Measurements from ENCODE around the gene ANXA5. TPM values are rescaled to one million over a fixed set of nuclear protein-coding genes. Genes with fewer than 3 reads are reported as not detected.

ANXA5 gene
- total RNA-seq, 1 experiment from 2014 or later: 781 TPM

GRCh38 chr4:121720109-121720508 is 23.3 kb upstream of the ANXA5 start:
- H3K4me3 ChIP-seq: no peak overlapping the region
- H3K36me3 ChIP-seq: no peaks in the 10 kb centered on the region
- DNase-seq: no peak
- H3K27me3 ChIP-seq: no peaks in the 10 kb centered on the region
- H3K9me3 ChIP-seq: no peaks in the 10 kb centered on the region

- no peak for DNase-seq
- Histone ChIP-seq H3K4me3 (no peak overlapping the region), H3K36me3 (no peaks in the 10 kb centered on the region), H3K9me3 (no peaks in the 10 kb centered on the region), H3K27me3 (no peaks in the 10 kb centered on the region)
Observed at GRCh38 chr4:121717680-121718237, 21.0 kb upstream of the ANXA5 start.

- H3K9me3 ChIP-seq: no peaks in the 10 kb centered on the region
- DNase-seq: no peak
Observed at GRCh38 chr4:121714548-121714947, 17.8 kb upstream of the ANXA5 start.

GRCh38 chr4:121712783-121713182 is 16.0 kb upstream of the ANXA5 start:
- Histone ChIP-seq H3K36me3 (no peaks in the 10 kb centered on the region), H3K4me3 (no peak overlapping the region), H3K27me3 (no peaks in the 10 kb centered on the region), H3K9me3 (no peaks in the 10 kb centered on the region)
- DNase-seq: no peak

More at GRCh38 chr4:121714548-121714947, 17.8 kb upstream of the ANXA5 start:
- Histone ChIP-seq H3K4me3 (no peak overlapping the region), H3K27me3 (no peaks in the 10 kb centered on the region), H3K36me3 (no peaks in the 10 kb centered on the region)

- Histone ChIP-seq H3K4me3 (no peak overlapping the region), H3K36me3 (no peaks in the 10 kb centered on the region), H3K9me3 (no peaks in the 10 kb centered on the region), H3K27me3 (no peaks in the 10 kb centered on the region)
- no peak for DNase-seq
Observed at GRCh38 chr4:121712001-121712651, 15.3 kb upstream of the ANXA5 start.

GRCh38 chr4:121711263-121712000 is 14.7 kb upstream of the ANXA5 start:
- H3K36me3 ChIP-seq: no peaks in the 10 kb centered on the region
- H3K27me3 ChIP-seq: no peaks in the 10 kb centered on the region
- no peaks in the 10 kb centered on the region for H3K9me3 ChIP-seq
- H3K4me3 ChIP-seq: peak overlapping the region; percentile 21
- peak; percentile 99 for DNase-seq

GRCh38 chr4:121709766-121710405 is 13.1 kb upstream of the ANXA5 start:
- no peaks in the 10 kb centered on the region for H3K36me3 ChIP-seq
- no peaks in the 10 kb centered on the region for H3K27me3 ChIP-seq
- H3K4me3 ChIP-seq: no peak overlapping the region
- DNase-seq: no peak
- H3K9me3 ChIP-seq: no peaks in the 10 kb centered on the region

GRCh38 chr4:121707344-121707743 is 10.6 kb upstream of the ANXA5 start:
- H3K36me3 ChIP-seq: no peaks in the 10 kb centered on the region
- DNase-seq: no peak
- H3K27me3 ChIP-seq: no peaks in the 10 kb centered on the region

GRCh38 chr4:121706595-121707021 is 9.8 kb upstream of the ANXA5 start:
- Histone ChIP-seq H3K27me3 (no peaks in the 10 kb centered on the region), H3K9me3 (no peaks in the 10 kb centered on the region), H3K36me3 (no peaks in the 10 kb centered on the region), H3K4me3 (no peak overlapping the region)
- peak; percentile 64 for DNase-seq

More at GRCh38 chr4:121707344-121707743, 10.6 kb upstream of the ANXA5 start:
- no peaks in the 10 kb centered on the region for H3K9me3 ChIP-seq
- H3K4me3 ChIP-seq: no peak overlapping the region

GRCh38 chr4:121705521-121705920 is 8.7 kb upstream of the ANXA5 start:
- Histone ChIP-seq H3K4me3 (no peak overlapping the region), H3K27me3 (no peaks in the 10 kb centered on the region), H3K36me3 (no peaks in the 10 kb centered on the region), H3K9me3 (no peaks in the 10 kb centered on the region)
- no peak for DNase-seq

GRCh38 chr4:121702136-121702535 is 5.4 kb upstream of the ANXA5 start:
- no peaks in the 10 kb centered on the region for H3K36me3 ChIP-seq
- no peaks in the 10 kb centered on the region for H3K27me3 ChIP-seq
- no peak for DNase-seq
- no peaks in the 10 kb centered on the region for H3K9me3 ChIP-seq
- H3K4me3 ChIP-seq: no peak overlapping the region

- H3K36me3 ChIP-seq: peaks cover 5% of the 10 kb centered on the region
- no peak overlapping the region for H3K4me3 ChIP-seq
- no peaks in the 10 kb centered on the region for H3K27me3 ChIP-seq
- no peak for DNase-seq
- no peaks in the 10 kb centered on the region for H3K9me3 ChIP-seq
Observed at GRCh38 chr4:121701263-121701662, 4.5 kb upstream of the ANXA5 start.

GRCh38 chr4:121698236-121698671 is 1.5 kb upstream of the ANXA5 start:
- H3K9me3 ChIP-seq: no peaks in the 10 kb centered on the region
- no peaks in the 10 kb centered on the region for H3K27me3 ChIP-seq
- H3K36me3 ChIP-seq: peaks cover 26% of the 10 kb centered on the region
- H3K4me3 ChIP-seq: no peak overlapping the region
- no peak for DNase-seq

GRCh38 chr4:121697564-121697963 is 784 bp upstream of the ANXA5 start:
- DNase-seq: no peak
- no peaks in the 10 kb centered on the region for H3K9me3 ChIP-seq
- no peaks in the 10 kb centered on the region for H3K27me3 ChIP-seq
- peaks cover 32% of the 10 kb centered on the region for H3K36me3 ChIP-seq
- H3K4me3 ChIP-seq: peak overlapping the region; percentile 99

GRCh38 chr4:121696170-121696580 is 605 bp downstream of the ANXA5 start:
- H3K9me3 ChIP-seq: no peaks in the 10 kb centered on the region
- peak overlapping the region; percentile 99 for H3K4me3 ChIP-seq
- H3K36me3 ChIP-seq: peaks cover 43% of the 10 kb centered on the region
- DNase-seq: peak; percentile 76
- H3K27me3 ChIP-seq: no peaks in the 10 kb centered on the region

GRCh38 chr4:121693886-121694285 is 2.9 kb downstream of the ANXA5 start:
- Histone ChIP-seq H3K36me3 (peaks cover 63% of the 10 kb centered on the region), H3K9me3 (no peaks in the 10 kb centered on the region), H3K27me3 (no peaks in the 10 kb centered on the region), H3K4me3 (peak overlapping the region; percentile 24)
- DNase-seq: no peak

- Histone ChIP-seq H3K36me3 (peaks cover 67% of the 10 kb centered on the region), H3K27me3 (no peaks in the 10 kb centered on the region), H3K9me3 (no peaks in the 10 kb centered on the region), H3K4me3 (peak overlapping the region; percentile 24)
- no peak for DNase-seq
Observed at GRCh38 chr4:121693450-121693849, 3.3 kb downstream of the ANXA5 start.

Data from MG63 (cell line).